Keratinocyte (primary cell): Measurements from ENCODE around the gene CRYBA2.

Experiments used
- EZH2 ChIP-seq: IDR thresholded peaks from one replicate; pipeline ENCODE4 v1.6.1; 2012; ENCODE audit warnings: inconsistent platforms, mild to moderate bottlenecking, low read length, moderate library complexity
- TF ChIP-seq, protein P1 (sequence below), 3 experiments: IDR thresholded peaks in 1 of 3; conservative IDR thresholded peaks in 1 of 3; optimal IDR thresholded peaks in 1 of 3; 2 replicates in 2 of 3; 3 replicates in 1 of 3; pipeline versions ENCODE3 to v1.5.1; 2011; ENCODE audit warnings: low read length in 3 of 3, mild to moderate bottlenecking in 3 of 3, moderate library complexity in 2 of 3, control low read depth in 1 of 3, inconsistent platforms in 1 of 3; ENCODE audit not compliant: insufficient read depth in 2 of 3; ENCODE audit errors: extremely low read depth in 1 of 3

DNA sequence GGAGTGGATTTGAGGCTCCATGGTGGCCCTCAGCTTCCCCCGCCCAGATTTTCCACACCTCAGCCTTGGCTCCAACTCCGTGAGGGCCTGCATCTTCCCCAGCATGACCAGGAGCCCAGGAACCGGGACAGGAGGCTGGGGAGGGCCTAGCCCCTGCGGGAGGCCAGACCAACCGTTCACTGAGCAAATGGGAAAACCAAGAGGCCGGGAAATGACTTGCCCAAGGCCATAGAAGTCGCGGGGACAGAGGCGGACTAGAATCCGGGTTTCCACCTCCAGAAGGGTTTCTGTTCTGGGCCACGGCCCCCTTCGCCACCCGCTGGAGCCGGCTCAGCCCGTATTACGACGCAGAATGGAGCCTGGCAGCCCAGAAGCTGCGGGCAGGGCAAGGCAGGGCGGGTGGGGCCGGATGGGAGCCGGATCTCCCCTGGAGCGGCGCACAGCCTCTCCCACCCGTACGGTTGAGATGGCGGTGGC lies 7.9 kb upstream of the CRYBA2 start:
- TF ChIP-seq, protein P1, sequence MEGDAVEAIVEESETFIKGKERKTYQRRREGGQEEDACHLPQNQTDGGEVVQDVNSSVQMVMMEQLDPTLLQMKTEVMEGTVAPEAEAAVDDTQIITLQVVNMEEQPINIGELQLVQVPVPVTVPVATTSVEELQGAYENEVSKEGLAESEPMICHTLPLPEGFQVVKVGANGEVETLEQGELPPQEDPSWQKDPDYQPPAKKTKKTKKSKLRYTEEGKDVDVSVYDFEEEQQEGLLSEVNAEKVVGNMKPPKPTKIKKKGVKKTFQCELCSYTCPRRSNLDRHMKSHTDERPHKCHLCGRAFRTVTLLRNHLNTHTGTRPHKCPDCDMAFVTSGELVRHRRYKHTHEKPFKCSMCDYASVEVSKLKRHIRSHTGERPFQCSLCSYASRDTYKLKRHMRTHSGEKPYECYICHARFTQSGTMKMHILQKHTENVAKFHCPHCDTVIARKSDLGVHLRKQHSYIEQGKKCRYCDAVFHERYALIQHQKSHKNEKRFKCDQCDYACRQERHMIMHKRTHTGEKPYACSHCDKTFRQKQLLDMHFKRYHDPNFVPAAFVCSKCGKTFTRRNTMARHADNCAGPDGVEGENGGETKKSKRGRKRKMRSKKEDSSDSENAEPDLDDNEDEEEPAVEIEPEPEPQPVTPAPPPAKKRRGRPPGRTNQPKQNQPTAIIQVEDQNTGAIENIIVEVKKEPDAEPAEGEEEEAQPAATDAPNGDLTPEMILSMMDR (optimal IDR thresholded peaks at IDR 0.05 in 1 of 3, IDR thresholded peaks at IDR 0.05 in 1 of 3, conservative IDR thresholded peaks at IDR 0.05 in 1 of 3; ENCODE audit: extremely low read depth in 1 of 3, insufficient read depth in 2 of 3, low read length in 3 of 3): no peak
- no peak for TF ChIP-seq EZH2
